HAP-1 (cell line): ENCODE data around the gene RNF115.

Experiments
- DNase-seq, 2 experiments: peaks; one replicate each; pipeline ENCODE4 v3.0.0-alpha.2; 2016 to 2020; ENCODE audit warnings: low spot score in 2 of 2
- H3K27me3 ChIP-seq: fragments of 250-450 bp; sonication (Bioruptor Pico); 2 replicates; pipeline ENCODE4 v1.5.1; 2020; ENCODE audit warnings: low read depth, mild to moderate bottlenecking, moderate library complexity
- H3K36me3 ChIP-seq: fragments of 250-450 bp; sonication (Bioruptor Pico); replicated peaks from 2 replicates; pipeline ENCODE4 v1.5.1; 2020; ENCODE audit warnings: mild to moderate bottlenecking
- H3K4me1 ChIP-seq: fragments of 250-450 bp; sonication (Bioruptor Pico); 2 replicates; pipeline ENCODE4 v1.5.1; 2020; ENCODE audit warnings: mild to moderate bottlenecking
- H3K4me3 ChIP-seq: fragments of 250-450 bp; sonication (Bioruptor Pico); 2 replicates; pipeline ENCODE4 v1.5.1; 2020; ENCODE audit warnings: mild to moderate bottlenecking, moderate library complexity
- H3K9me3 ChIP-seq: fragments of 250-450 bp; sonication (Bioruptor Pico); 2 replicates; pipeline ENCODE4 v1.5.1; 2020; ENCODE audit warnings: mild to moderate bottlenecking, moderate library complexity
- in situ Hi-C: fragments of 300-500 bp; cut with MboI; formaldehyde crosslinking; loops from 3 replicates; pipeline ENCODE4 v1.14.3; 2020; ENCODE audit warnings: low sequenced_read_pairs, inconsistent platforms, mixed read lengths

RNF115 gene

DNA sequence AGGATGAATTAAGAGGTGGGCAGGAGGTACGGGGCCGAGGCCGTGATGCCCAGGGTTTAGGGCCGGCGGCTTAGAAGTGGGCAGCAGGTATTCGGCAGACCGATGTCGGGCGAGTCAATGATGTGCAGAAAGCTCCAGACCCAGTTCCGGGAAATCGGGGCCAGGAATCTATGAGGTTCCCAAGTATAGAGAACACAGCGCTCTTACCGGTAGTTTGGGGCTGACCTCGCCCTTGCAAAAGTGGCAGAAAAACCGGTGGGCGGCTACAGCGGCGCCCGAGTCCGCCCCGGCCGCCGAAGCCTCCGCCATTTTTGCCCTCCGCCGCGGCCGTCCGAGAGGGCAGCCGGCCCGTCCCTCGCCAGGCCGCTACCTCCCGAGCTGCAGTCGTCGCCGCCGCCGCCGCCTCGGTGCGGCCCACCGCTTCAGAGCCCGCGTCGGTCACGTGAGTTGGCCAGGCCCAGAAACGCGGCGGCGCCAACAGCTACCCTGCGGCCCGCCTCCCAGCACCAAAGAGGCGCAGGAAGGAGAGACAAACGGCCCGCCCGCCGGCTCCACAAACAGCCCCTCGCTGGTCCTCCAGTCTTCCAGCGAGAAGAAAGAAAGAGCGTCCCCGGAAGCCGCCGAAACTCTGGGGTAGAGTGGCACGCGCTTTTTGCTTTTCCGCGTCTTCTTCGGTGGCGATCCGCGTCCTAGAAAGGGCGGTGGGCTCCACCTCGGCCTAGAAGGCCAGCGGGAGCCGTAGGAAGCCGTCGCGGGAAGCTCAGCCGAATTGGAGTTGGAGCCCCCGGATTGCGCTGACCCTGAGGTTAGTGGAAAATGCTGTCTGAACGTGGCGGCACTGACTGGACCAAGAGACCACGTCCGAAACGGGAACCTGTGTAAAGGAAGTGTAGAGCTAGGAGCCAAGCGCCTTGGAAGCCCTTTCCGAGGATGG, at the start of gene RNF115, which contains the start of gene POLR3C:
TSS of gene RNF115 (minus strand) at position 531 of the 934 bp plus-strand sequence. CDS start at position 309, 222 bp downstream.
TSS of gene POLR3C (plus strand) at position 636 of the 934 bp plus-strand sequence. CDS start 1,577 bp downstream, outside the sequence.
- peaks cover 28% of the 10 kb centered on the region for H3K36me3 ChIP-seq
- in situ Hi-C loops: no loop called here
- DNase-seq: peak; percentile 90 to 95
- H3K4me3 ChIP-seq: peak within 1 kb of the TSS; percentile 78
- peaks cover 4% of the 10 kb centered on the region; the same call in 1 of the 2 replicates for H3K4me1 ChIP-seq
- H3K9me3 ChIP-seq: no peaks in the 10 kb centered on the region
- H3K27me3 ChIP-seq: no peaks in the 10 kb centered on the region

GRCh38 chr1:145871994-145872924, 48.4 kb upstream of the RNF115 start:
- Histone ChIP-seq H3K4me3 (no peak overlapping the region), H3K9me3 (no peaks in the 10 kb centered on the region), H3K36me3 (no peaks in the 10 kb centered on the region), H3K27me3 (peaks cover 20% of the 10 kb centered on the region), H3K4me1 (no peaks in the 10 kb centered on the region)
- no peak for DNase-seq
- in situ Hi-C loops: no loop called here

DNA sequence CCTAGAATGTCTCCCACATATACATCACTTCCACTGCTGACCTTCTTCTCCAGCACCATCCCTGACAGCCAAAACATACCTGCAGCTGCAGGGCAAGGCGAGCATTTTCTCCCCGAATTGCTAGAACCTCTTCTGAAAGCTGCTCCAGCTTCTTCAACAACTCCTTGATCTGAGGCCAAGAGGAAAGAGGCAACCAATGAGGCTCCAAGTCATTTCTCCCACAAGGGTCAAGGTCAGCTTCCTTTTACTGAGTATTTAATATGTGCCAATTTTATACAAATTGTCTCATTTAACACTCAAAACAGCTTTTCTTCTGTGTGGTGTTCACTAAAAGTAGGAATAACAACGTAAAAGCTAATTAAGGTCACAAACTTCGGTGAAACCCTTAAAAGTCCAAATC, 44.3 kb upstream of the RNF115 start:
- DNase-seq: no peak
- H3K4me1 ChIP-seq: no peaks in the 10 kb centered on the region
- H3K9me3 ChIP-seq: no peaks in the 10 kb centered on the region
- in situ Hi-C loops: no loop called here
- no peaks in the 10 kb centered on the region for H3K36me3 ChIP-seq
- peaks cover 28% of the 10 kb centered on the region for H3K27me3 ChIP-seq
- no peak overlapping the region for H3K4me3 ChIP-seq

DNA sequence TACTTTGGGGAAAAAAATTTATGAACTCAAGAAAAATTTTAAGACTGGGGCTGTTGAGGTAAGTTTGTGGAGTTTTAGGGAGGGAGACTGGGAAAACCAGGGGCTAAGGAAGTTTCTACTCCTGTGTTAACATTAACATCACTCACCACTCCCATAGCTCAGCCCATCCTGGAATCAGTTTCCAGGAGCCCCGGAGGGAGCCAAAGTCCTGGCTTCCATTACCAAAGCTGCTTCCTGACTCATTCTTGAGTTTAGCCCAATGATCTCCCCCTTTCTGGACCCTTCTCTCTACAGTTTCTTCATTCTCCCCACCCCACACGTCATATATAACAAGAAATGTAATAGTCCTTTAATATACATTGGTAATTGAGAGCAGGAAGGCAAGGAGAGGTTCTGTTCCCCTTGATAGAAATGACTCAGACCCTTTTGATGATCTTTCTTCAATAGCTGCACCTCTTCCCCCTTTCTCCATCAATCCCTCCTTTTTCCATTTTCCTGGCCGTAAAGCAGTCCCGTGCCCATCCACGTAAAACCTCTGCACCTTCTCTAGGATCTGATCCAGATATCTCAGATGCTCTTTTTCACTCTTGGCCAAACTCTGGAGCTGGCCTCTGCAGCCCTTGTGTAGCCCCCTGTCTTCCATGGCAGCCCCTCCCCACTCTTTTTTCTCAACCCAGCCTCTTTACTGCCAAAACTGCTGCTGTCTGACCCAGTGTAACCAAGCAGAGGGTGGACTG, 39.6 kb upstream of the RNF115 start:
- in situ Hi-C loops: no loop called here
- Histone ChIP-seq H3K4me3 (no peak overlapping the region), H3K4me1 (peaks cover 11% of the 10 kb centered on the region), H3K27me3 (peaks cover 19% of the 10 kb centered on the region), H3K36me3 (peaks cover 4% of the 10 kb centered on the region; the same call in 1 of the 2 replicates), H3K9me3 (no peaks in the 10 kb centered on the region; the same call in 1 of the 2 replicates)
- DNase-seq: no peak

DNA sequence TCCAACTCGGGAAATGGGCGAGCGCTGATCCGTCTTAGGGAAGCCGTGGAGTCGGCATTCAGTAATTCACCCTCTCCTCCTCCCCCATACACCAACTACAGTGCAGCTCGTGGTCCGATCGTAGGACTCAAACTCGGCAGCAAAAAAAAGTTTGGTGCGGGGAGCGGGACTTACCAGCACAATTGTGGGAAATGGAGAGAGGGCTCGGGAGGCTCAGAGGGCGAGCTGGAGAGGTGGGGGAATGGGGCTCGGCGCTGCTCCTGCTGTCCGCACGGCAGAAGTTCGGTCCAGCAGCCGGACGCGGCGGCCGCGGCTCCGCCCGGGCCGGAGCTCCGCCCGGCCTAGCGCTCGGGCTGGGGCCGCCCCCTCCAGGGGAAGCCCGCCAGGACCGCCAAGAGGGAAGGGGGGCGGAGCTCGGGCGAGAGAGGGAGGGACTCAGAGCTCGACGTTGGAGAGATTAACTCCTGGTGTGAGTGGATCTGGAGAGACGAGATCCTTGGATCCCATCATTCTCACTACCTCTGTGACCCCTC, 35.7 kb upstream of the RNF115 start:
- Histone ChIP-seq H3K4me3 (peak overlapping the region; percentile 95), H3K4me1 (peaks cover 11% of the 10 kb centered on the region), H3K9me3 (peaks cover 4% of the 10 kb centered on the region; the same call in 1 of the 2 replicates), H3K27me3 (0 out of 2 replicates have a peak, but pooled peaks cover 5% of the 10 kb centered on the region), H3K36me3 (peaks cover 19% of the 10 kb centered on the region)
- in situ Hi-C loops: no loop called here
- DNase-seq: peak; percentile 85 to 96

DNA sequence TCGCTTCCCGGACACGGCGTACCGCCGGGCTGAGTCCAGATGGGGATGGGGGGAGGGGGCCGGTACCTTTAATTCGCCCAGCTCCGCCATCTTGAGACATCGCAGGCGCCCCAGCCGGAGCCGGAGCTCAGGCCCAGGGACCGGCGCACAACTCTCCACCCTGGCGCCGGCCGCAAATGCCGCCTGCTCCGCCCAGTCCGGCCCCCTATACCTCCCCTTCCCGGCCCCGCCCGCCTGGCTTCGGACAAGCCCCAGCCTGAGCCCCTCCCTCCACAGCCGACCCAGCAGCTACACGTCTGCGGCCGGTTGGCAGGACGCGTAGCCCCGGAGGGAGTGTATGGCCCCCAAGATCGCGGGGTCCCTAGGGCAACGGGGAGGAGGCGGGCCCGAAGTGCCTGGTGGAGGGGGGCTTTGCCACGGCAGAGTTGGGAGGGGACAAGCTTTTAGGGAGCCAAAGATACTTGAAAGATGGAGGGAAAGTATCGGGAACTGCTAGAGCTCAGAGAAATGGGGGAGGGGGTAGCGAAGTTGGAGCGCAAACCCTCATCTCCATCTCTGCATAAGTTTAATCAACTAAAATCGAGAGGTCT, 35.1 kb upstream of the RNF115 start, which contains the start of gene PIAS3:
TSS of gene PIAS3 (minus strand) at position 181 of the 590 bp plus-strand sequence. CDS start at position 90, 91 bp downstream.
- in situ Hi-C loops: no loop called here
- Histone ChIP-seq H3K9me3 (peaks cover 4% of the 10 kb centered on the region; the same call in 1 of the 2 replicates), H3K36me3 (peaks cover 20% of the 10 kb centered on the region), H3K4me3 (peak within 1 kb of the TSS; percentile 95), H3K4me1 (peaks cover 11% of the 10 kb centered on the region), H3K27me3 (0 out of 2 replicates have a peak, but pooled peaks cover 2% of the 10 kb centered on the region)
- DNase-seq: peak; percentile 92 to 99

GRCh38 chr1:145858238-145858900, 34.5 kb upstream of the RNF115 start:
- peaks cover 4% of the 10 kb centered on the region; the same call in 1 of the 2 replicates for H3K9me3 ChIP-seq
- H3K4me1 ChIP-seq: peaks cover 11% of the 10 kb centered on the region
- peak; percentile 40 to 86 for DNase-seq
- H3K36me3 ChIP-seq: peaks cover 23% of the 10 kb centered on the region
- H3K27me3 ChIP-seq: no peaks in the 10 kb centered on the region
- in situ Hi-C loops: no loop called here
- H3K4me3 ChIP-seq: peak overlapping the region; percentile 95

DNA sequence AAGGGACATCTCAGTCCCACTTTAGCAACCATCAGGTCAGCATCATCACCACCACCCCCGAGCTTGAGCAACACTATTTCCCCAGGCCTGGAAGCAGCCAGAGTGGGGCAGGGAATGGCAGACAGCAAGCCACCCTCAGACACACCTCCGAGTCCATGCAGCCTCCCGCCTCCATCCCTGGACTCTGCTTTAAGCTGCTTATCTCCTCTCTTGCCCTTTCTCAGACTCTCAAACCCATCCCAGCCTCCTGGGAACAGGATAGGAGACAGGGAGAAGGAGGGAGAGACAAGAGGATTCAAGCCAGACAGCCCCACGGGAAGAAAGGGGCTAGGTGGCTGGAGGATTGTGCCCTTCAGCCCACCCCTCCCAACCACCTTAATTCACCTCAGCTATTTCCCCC, 33.3 kb upstream of the RNF115 start:
- in situ Hi-C loops: no loop called here

GRCh38 chr1:145855426-145855948, 31.6 kb upstream of the RNF115 start:
- Histone ChIP-seq H3K9me3 (peaks cover 4% of the 10 kb centered on the region; the same call in 1 of the 2 replicates), H3K4me3 (no peak overlapping the region), H3K36me3 (peaks cover 35% of the 10 kb centered on the region), H3K27me3 (no peaks in the 10 kb centered on the region), H3K4me1 (peaks cover 8% of the 10 kb centered on the region)
- in situ Hi-C loops: no loop called here
- DNase-seq: peak in 1 of 2 experiments; percentile 19

More for the DNA sequence above, 33.3 kb upstream of the RNF115 start:
- peaks cover 11% of the 10 kb centered on the region for H3K4me1 ChIP-seq
- H3K4me3 ChIP-seq: no peak overlapping the region
- peaks cover 4% of the 10 kb centered on the region; the same call in 1 of the 2 replicates for H3K9me3 ChIP-seq
- peaks cover 26% of the 10 kb centered on the region for H3K36me3 ChIP-seq
- DNase-seq: no peak
- no peaks in the 10 kb centered on the region for H3K27me3 ChIP-seq

DNA sequence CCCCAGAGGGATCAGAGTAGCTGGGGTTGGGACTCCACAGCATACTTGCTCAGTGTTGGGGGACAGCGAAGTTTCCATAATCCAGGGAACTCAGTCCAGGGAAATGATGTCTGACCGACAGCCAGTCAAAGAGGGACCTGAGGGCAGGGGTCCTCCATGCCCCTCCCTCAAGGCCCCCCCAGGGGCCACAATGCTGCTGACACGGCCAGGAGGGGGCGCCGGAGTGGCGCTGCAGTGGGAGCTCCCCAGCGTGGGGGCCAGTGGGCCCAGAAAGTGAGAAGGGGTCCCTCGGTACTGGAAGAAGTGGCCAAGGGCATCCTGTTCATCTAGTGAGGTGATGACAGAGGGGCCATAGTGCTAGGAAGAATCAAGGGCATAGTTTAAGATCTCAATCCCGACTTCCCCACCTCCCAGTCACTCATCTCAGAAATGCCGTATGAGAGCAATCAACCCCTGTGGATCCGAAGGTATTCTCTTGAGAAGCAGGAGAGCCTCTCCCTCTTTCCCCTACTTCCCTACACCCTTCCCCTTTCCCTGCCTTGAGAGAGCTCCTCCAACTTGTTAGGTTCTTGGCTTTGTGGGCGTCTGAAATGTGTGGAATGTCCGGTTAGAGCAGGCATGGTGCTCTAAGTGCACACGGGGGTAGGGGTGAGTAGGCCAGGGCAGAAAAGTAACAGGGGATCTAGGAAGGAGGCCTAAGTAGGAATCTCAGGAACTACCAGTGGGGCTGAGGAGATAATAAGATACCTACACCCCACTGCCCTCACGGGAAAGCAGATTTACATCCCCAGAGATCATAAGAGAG, 25.7 kb upstream of the RNF115 start:
- no peak for DNase-seq
- Histone ChIP-seq H3K4me3 (no peak overlapping the region), H3K36me3 (peaks cover 32% of the 10 kb centered on the region), H3K27me3 (no peaks in the 10 kb centered on the region), H3K9me3 (no peaks in the 10 kb centered on the region), H3K4me1 (no peaks in the 10 kb centered on the region; the same call in 1 of the 2 replicates)
- in situ Hi-C loops: no loop called here

- in situ Hi-C loops: no loop called here
- Histone ChIP-seq H3K9me3 (no peaks in the 10 kb centered on the region), H3K4me1 (no peaks in the 10 kb centered on the region; the same call in 1 of the 2 replicates), H3K4me3 (no peak overlapping the region), H3K36me3 (peaks cover 33% of the 10 kb centered on the region), H3K27me3 (no peaks in the 10 kb centered on the region)
- DNase-seq: no peak
Measured at GRCh38 chr1:145847827-145848226, 23.9 kb upstream of the RNF115 start.
